SK-N-SH treated with all-trans-retinoic acid at 6 μM for 48 hours (cell line): ENCODE results near the gene RFWD3.

Source experiments
- CSRNP3 ChIP-seq: fragments of 250-450 bp; sonication (Bioruptor Pico); IDR thresholded peaks from 2 replicates; pipeline ENCODE4 v1.5.1; 2021; ENCODE audit warnings: mild to moderate bottlenecking, moderate library complexity
- OSR1 ChIP-seq: fragments of 250-450 bp; sonication (Bioruptor Pico); IDR thresholded peaks from 2 replicates; pipeline ENCODE4 v1.8.0; 2022; ENCODE audit warnings: moderate library complexity, mild to moderate bottlenecking, inconsistent platforms
- PATZ1 ChIP-seq: fragments of 250-450 bp; sonication (Bioruptor Pico); IDR thresholded peaks from 2 replicates; pipeline ENCODE4 v1.8.0; 2020; ENCODE audit warnings: mild to moderate bottlenecking, moderate library complexity, borderline replicate concordance
- TCF4 ChIP-seq: fragments of 250-450 bp; sonication (Bioruptor Pico); IDR thresholded peaks from 2 replicates; pipeline ENCODE4 v1.8.0; 2021; ENCODE audit warnings: mild to moderate bottlenecking, moderate library complexity, borderline replicate concordance
- TOX ChIP-seq: fragments of 250-450 bp; sonication (Bioruptor Pico); IDR thresholded peaks from 2 replicates; pipeline ENCODE4 v1.8.0; 2021; ENCODE audit warnings: mild to moderate bottlenecking, moderate library complexity, borderline replicate concordance
- ZNF70 ChIP-seq: fragments of 450-650 bp; formaldehyde crosslinking; IDR thresholded peaks from 2 replicates; pipeline ENCODE4 v1.5.0; 2020; ENCODE audit warnings: mild to moderate bottlenecking, moderate library complexity

GRCh38 chr16:74637742-74638453 lies 28.8 kb downstream of the RFWD3 start:
- TF ChIP-seq TCF4 (CRISPR knock-in tag) (no peak), OSR1 (no peak), TOX (CRISPR knock-in tag) (no peak), ZNF70 (CRISPR knock-in tag) (no peak), PATZ1 (CRISPR knock-in tag) (no peak), CSRNP3 (no peak)
